GM21737 (cell line): ENCODE results near the gene CYTH1.

ENCODE experiments used
- ATAC-seq: cut with Tn5 transposase; IDR thresholded peaks from one replicate; pipeline ENCODE4 v1.9.1; 2021; ENCODE audit warnings: mild to moderate bottlenecking, moderate library complexity; ENCODE audit not compliant: unreplicated experiment

The CYTH1 gene

DNA sequence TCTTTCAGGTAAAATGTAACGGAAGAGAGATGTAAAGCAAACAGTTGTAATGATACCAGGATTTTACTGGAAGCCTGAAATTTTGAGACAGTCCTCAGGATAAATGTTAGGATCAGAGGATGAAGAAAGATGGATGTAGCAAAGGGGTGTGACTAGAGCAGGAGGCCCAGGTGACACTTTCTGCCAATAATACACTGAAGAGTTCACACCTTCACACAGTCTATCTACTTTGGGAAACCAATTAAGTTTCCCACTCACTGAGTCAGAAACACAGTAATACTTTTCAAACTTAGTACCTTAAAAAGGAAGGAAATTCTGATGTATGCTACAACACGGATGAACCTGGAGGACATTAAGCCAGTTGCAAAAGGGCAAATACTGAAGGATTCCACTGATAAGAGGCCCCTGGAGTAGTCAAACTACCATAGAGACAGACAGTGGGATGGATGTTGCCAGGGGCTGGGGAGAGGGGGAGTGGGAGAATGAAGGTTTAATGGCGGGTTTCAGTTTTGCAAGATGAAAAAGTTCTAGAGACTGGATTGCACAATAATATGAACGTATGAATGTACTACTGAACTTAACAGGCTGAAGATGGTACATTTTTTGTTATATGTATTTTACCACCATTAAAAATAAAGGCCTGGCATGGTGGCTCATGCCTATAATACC lies 62.3 kb downstream of the CYTH1 start:
- ATAC-seq, result no peak

DNA sequence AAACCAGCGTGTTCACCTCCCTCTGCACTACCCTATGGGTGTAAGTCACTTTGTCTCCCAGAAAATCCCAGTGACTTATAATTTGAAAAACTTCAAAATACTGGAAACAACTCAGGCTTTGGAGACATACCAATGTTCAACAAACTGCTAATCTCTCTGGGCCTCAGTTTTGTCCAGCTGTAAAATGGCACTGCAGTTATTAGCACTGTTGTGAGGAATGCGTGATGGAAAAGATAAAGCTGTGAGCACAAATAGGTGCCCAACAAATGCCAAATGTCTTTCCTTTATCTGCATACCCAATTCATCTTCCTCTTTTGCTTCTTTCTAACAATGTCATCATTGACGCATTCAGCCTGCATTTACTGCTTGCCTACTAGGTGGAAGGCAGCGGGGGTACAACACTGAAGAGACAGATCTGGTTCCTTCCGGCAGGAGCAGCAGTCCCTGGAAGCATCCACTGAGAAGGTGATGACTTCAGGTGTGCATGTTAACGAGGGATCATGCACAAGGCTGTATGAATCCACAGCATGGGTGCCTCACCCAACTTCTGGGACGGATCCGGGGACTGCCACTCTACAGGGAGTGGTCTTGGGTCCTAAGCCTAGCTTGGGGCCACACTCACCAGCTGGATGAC lies 63.4 kb downstream of the CYTH1 start:
- ATAC-seq, result no peak

DNA sequence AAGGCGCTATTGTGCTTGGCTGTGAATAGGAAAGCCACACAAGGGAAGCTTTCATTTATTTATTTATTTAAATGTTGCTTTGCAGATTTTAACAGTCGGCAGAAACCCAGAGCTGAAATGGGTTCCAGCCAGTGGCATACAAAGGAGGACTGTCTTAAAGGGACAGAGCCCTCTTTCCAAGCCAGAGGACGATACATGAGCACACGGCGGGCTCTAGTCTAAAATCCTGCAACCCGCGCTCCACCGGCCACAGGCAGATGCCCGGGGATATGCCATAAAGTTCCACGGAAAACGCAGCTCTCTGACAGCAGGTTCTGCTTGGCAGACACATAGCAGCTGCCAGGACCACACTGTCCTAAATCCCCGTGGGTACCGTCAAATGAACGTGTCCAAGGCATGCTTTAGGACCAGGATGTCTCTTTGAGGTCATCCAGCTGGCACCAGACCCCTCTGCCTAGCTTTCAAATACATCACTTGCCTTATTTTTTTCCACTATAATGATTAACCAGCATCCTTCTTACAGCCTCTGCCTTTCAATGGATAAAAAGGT lies 64.6 kb downstream of the CYTH1 start:
- no peak for ATAC-seq

DNA sequence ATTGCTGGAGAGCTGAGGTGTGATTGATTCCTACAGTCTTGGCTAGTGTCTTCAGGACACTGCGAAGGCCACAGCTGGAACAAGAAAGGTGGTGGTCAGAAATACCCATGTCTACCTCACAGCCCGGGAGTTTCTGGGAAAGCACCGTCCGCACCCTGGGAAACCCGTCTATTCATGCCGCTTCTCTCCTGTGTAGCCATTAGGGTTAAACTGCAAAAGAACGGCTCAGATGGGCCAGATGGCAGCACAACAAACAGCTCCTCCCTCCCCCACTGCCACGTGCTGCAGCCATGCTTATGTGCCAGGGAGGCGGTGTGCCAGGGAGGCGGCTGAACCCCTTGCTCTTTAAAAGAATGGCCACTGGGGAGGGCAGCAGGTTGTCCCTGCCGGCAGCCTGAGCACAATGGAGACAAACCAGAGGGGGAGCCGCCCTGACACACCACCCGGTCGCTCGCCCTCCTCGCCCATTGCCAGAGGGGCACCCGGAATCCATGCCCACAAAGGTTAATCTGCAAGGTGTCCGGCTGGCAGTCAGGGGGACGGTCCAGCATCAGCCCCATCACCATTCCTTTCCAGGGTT lies 65.2 kb downstream of the CYTH1 start:
- no peak for ATAC-seq

DNA sequence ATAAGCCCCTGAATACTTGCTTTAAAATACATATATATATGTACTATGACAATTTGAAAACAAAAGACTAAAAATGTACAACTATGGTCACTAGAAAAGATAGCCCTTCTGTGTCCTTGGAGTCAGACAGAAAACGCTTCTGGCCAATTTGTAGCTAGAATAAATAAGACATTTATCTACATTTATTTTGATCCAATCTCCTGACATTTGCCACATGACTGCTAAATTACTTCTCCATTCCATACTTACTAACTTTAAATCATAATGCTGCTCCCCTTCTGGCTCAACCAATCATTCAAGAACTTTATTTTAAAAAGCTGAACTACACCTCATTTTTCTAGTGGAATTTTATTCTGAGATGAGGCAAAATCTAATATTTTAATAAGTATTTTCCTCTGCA lies 65.8 kb downstream of the CYTH1 start:
- ATAC-seq, result no peak

DNA sequence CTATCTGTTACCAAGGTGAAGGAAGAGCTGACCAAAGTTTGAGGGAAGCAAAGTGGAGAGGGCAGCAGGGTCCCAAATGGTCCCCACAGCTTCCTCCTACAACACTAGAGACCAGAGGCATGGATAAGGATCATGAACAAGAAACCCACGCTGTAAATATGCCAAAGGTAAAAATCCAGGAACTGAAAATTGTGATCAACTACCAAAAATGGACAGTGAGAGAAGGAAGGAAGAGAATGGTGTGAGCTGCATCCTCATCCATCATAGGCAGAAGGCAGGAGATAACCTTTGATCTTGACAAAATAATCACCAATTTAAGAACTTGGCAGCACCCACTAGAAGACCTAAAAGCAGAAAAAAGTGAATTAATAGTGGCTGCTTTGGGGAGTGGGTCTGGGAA lies 66.2 kb downstream of the CYTH1 start:
- ATAC-seq, result no peak

DNA sequence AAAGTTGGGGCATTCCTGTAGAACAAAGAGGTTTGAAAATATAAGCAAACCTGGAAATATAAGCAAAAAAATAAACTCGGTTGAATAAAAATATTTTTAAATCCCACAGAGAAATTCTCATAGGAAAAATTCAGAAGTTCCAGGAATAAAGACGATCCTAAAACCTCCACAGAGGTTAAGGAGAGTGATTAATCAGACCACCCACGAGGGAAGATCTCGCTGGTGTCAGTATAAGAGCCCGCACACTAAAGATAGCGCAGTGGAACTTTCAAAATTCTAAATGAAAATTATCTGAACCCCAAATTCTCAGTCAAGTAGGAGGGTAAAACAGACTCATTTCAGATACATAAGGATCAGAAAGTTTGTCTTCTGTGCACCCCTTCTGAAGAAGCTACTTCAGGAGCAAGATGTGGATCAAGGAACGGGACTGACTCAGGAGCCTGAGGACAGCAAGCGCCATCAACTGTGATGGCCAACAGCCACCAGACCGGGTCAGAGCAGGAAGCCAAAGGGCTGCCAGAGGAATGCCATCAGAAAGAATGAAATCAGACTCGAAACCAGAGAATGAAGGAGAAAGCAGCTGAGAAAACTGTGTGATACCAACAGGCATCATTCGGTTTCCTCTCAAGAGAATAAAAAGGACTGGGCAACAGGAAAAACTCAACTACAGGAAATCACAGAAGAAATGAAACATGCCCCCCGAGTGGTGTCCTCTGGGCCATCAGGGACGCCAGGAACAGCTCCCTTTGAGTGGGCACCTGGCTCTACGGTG lies 66.9 kb downstream of the CYTH1 start:
- ATAC-seq, result no peak

DNA sequence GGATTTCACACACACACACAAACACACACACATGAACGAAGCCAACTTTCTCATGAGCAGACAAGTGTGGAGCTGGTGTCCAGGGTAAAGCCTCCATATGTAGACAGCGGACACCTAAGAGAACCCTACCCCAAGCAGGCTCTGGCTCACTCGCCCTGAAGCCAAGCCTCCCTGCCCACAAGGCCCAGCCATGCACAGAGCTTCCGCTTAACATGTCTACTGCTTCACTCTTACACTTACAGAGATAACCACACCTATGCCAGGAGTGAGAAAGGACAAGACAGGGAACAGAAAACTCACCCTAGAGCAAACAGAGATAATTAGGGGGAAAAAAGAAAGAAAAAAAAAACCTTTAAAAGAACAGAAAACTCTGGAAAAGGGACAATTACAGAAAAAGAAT lies 67.5 kb downstream of the CYTH1 start:
- ATAC-seq, result no peak

DNA sequence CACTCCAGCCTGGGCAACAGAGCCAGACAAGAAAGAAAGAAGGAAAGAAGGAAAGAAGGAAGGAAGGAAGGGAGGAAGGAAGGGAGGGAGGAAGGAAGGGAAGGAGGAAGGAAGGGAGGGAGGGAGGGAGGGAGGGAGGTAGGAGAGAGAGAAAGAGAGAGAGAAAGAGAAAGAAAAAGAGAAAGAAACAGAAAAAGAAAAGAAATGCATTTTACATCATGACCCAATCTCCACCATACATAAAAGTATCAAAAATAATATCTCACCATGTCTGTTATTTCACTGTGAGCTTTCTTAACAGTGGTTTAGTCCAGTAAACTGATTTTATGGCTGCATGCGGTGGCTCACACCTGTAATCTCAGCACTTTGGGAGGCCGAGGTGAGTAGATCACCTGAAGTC lies 70.0 kb downstream of the CYTH1 start:
- ATAC-seq, result no peak

DNA sequence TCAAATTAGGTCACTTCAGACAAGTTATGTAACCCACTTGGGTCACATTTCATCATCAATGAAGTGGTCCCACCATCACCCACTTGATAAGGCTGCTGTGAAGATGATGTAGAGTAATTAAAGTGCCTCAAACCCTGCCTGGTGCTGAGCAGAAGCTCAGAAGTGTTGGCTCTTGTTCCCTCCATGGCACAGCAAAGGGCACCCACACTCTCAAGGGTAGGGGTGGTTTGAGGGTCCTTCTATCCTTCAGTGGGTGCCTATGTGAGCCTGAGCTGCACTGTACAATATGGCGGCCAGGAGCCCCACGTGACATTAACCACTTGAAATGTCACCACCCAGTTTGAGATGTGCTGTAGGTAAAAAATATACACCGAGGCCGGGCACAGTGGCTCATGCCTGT lies 71.5 kb downstream of the CYTH1 start:
- ATAC-seq, result no peak

DNA sequence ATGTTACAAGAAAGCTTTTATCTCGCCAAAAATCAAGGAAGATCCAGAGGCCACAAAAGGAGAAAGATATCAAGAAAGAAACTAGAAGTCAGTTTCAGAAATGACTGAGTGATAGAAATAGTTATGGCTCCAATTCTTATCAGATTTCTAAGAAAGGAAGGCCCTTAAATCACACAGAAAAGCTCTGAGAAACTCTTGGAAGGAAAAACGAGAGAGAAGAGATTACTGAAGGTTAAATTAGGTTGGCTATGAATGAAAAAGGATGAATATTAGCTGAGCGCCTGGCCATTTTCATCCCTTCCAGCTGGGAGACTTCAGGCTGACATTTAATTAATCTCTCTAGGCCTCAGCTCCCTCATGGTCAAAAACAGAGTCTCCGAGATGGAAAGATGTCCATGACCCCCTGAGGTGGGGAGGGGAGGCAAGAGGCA lies 72.3 kb downstream of the CYTH1 start:
- ATAC-seq, result no peak

DNA sequence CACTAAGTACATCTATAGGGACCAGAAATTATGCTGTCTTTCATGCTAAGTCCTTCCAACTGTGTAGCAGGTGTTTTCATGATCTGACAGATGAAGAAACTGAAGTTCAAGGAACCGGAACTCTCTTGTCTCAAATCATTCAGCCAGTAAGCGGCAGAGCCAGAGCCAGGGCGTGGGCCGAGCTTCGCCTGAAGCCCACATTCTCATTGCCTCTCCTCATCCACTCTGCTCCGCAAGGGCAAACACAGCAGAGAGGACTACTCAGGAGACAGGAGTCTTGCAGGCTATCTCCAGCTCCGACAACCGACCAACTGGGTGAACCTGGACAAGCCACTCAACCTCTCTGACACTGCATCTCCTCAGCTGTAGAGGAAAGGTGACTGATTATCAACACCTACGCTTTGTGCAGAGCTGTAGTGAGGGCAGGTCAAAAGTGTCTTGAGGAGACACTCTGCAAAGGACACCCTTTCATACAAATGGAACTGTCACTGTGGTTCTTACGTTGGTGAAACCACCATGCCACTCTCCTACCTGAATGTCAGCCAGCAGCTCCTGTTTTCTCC lies 72.9 kb downstream of the CYTH1 start:
- no peak for ATAC-seq

DNA sequence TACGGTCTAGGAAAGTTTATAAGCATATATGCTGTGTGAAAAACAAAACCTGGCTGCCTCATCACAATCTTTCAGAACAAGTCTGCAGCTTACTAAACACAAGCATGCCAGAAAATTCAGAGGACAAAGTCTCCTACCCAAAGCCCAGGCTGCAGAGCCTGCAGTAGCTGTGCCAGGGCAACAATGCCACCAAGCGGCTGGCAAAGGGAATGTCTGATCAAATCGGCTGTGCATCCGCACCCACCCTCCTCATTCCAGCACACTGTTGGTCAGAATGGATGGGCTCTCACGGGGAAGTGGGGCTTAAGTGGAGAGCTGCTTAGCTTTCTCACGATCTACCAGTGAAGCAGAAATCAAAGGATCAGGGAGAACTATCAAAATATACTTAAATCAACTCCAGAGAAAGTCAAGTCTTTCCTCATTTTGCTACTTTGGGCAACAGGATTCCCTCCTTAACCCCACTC lies 73.5 kb downstream of the CYTH1 start:
- peak; percentile 36 for ATAC-seq

DNA sequence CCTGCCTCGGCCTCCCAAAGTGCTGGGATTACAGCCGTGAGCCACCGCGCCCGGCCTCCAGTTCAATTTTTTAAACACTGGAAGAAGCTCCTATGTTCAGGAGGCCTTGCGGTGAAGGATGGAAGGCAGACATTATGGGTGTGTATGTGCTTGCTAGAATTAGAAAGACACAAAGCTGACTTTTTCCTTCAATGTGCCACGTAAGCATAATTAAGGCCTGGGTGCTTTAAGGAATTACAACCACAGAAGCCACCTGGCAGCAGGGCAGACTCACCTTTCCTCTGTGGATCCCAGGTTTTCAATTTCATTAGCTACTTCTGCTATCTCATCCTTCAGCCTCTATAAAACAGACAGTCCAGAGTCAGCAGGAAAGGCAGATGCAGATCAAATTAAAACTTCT lies 74.2 kb downstream of the CYTH1 start:
- ATAC-seq, result no peak

DNA sequence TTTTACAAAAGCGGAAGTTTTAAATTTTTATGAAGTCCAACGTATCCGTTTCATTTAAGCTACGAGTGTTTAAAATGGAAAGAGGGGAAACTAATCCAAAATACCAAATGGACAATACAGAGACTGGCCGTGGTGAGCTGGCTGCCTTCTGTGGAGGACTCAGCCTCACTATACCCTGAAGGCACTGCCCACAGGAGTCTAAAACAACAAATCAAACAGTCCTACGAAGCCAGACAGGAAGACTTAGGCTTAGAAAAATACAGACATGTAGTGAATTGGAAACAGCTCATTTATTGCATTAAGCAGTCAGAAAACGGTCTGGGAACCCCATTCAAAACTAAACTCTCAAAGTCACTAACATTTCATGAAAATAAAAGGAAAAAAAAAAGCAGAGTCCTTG lies 75.1 kb downstream of the CYTH1 start:
- ATAC-seq, result no peak

DNA sequence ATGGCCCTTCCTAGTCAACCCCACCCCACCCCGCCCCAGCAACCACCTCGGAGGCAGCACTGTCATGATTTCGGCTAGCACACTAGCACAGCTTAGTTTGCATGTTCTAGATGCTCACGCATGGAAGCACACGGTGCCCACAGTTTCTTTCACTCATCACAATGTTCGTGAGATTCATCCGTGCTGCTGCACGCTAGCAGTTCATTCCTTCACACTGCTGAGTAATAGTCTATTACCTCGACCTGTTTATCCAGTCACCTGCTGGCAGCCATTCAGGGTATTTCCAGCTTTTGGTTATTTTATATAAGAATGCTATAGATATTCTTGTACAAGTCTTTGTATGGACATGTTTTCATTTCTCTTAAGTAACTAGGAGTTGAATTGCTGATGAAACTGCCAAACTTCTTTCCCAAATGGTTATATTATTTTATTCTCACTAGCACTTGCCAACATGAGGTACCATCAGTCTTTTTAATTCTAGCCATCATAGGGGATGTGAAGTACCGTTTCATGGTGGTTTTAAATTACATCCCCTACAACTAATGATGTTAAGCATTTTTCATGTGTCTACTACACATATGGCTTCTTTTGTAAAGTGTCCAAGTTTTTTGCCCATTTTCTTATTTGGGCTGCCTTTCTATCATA lies 75.7 kb downstream of the CYTH1 start:
- peak; percentile 61 for ATAC-seq

DNA sequence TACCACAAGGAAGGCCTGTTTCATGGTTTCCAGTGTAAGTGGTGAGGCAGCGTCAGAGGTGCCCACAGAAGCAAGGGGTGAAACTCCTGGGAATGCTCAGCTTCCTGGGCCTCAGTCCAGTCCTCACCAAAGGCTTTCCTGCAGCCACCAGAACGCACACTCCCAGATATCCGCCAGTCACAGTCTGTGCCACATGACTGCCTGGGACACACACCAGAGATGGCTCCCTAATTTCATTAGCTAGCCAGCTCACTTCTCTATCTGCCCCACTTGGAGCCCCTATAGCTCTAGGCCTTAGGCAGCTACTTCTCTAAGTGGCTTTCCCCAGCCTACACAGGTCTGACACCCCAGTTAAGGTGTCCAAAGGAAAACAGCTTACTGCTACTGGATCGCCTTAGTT lies 77.0 kb downstream of the CYTH1 start:
- ATAC-seq, result no peak

DNA sequence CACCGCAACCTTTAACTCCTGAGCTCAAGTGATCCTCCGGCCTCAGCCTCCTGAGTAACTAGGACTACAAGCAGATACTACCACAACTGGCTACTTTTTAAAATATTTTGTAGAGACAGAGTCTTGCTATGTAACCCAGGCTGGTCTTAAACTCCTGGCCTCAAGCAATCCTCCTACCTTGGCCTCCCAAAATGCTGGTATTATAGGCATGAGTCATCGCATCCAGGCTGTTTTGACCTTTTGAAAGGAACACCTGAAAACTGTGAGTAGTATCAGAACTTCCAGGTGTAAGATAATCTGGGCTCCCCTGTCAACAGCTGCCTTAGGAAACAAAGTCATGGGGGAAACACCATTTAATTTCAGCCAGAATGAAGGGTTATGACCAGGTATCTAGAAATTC lies 77.5 kb downstream of the CYTH1 start:
- ATAC-seq, result no peak

DNA sequence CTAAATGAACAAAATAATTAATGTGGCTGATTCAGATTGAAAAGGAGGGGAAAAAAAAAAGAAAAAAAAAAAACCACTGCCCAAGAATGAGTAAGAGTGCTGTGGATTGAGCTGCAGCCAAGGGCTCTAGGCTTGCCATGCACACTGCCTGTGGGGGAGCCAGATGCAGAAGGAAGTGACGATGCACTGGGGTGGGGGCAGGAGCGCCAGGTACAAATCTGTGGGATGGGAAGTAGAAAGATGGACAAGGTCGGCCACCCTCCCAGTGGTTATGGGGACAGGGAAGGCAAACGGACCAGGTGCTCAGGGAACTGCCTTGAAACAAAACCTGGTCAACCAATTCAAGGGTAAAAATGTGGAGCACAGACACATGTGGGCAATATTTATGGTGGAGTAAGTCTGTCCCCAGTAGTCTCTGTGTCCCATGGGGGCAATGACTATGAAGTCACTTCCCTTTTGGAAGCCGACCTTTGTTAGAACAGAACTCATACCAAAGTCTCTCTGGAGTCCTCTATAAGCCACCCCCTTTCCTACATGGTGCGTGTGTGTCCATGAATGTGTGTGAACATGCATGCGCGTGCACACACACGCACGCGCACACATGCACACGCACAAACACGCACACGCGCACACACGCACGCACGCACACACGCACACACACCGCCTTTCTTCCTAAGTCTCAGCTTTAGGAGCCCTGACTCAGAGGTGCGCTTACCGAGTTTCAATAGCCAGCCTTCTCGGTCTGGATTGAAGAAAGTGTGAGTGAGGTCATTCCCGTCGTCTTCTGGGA lies 84.3 kb downstream of the CYTH1 start:
- no peak for ATAC-seq

DNA sequence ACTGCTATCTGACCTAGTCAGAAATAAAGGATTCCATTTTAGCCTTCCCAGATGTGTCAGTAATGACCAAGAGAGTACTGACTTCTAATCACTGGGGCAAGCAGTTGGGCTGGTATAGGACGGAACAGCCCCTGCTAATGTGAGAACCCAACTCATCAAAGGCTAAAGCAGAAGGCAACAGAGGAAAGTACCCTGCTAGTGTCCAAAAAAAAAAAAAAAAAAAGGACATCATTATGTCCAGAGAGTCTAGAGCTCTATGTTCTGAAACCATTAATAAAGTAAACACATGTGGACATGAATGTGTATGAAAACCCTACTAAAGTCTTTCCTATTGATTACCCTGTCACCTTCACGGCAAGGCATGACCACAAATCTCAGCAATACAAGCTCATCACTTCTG lies 85.0 kb downstream of the CYTH1 start:
- ATAC-seq, result no peak
